GM12891 (cell line): ENCODE data around the gene STAC2.

Source experiments
- POLR2A ChIP-seq: IDR thresholded peaks from 2 replicates; pipeline ENCODE4 v1.6.1; 2011; ENCODE audit warnings: low read depth, low read length, control low read depth
- POLR2AphosphoS5 ChIP-seq: IDR thresholded peaks from 2 replicates; pipeline ENCODE4 v1.6.1; 2011; ENCODE audit warnings: low read depth, low read length, control low read depth

DNA sequence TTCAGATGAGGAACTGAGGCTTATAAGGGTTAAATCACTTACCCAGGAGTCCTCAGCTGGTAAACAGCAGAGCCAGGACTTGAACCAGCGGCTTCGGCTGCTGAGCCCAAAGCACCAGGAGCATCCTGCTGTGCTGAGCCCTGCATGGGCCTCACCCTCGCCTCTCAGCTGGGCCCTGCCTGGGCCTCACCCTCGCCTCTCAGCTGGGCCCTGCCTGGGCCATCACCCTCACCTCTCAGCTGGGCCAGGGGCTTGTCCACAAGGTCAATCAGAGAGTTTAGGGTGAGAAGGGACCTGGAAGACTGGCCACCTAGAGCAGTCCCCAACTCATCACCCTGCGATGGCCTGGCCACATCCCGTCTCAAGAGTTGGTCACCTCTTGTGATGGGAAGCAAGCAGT lies 4.2 kb downstream of the STAC2 start:
- TF ChIP-seq POLR2A (no peak), POLR2AphosphoS5 (no peak)
